ENCODE results near the gene UMAD1. TPM values are rescaled to one million over a fixed set of nuclear protein-coding genes. Genes with fewer than 3 reads are reported as not detected.

The UMAD1 gene
- total RNA-seq, 4 donors from 2014 or later, result 5.6 to 13.2 (median 12.1) TPM

- no peak for TF ChIP-seq CTCF (IDR thresholded peaks at IDR 0.05)
- no peak for ATAC-seq (ENCODE audit: low FRiP score)
- DNase-seq (ENCODE audit: low spot score), result no peak
Measured at GRCh38 chr7:7742223-7742622, 101.7 kb downstream of the UMAD1 start.

GRCh38 chr7:7745258-7745657 lies 104.7 kb downstream of the UMAD1 start:
- no peak for DNase-seq (ENCODE audit: low spot score)
- ATAC-seq (ENCODE audit: low FRiP score), result no peak
- TF ChIP-seq CTCF (IDR thresholded peaks at IDR 0.05), result no peak

GRCh38 chr7:7745966-7746365 lies 105.4 kb downstream of the UMAD1 start:
- ATAC-seq (ENCODE audit: low FRiP score) (no peak), DNase-seq (ENCODE audit: low spot score) (no peak)
- no peak for TF ChIP-seq CTCF (IDR thresholded peaks at IDR 0.05)

DNA sequence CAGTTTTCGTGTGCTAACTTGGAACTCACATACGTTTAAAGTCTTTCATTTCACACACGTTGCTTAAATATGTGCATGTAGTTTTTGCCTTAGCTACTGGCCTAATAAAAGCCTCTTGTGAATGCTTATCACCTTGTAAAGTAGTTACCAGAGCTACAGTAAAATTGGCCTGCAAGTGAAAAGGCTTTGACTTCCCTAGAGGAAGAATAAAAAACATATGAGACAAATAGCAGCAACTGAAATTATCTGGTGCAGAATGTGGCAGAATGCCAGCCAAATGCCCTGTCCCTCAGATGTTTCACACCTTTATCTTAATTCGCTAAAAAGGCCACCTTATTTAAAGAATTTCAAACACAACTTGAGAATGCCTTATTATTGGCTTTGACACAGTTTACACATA lies 105.9 kb downstream of the UMAD1 start:
- no peak for DNase-seq (ENCODE audit: low spot score)
- no peak for TF ChIP-seq CTCF (IDR thresholded peaks at IDR 0.05)
- ATAC-seq (ENCODE audit: low FRiP score), result no peak

DNA sequence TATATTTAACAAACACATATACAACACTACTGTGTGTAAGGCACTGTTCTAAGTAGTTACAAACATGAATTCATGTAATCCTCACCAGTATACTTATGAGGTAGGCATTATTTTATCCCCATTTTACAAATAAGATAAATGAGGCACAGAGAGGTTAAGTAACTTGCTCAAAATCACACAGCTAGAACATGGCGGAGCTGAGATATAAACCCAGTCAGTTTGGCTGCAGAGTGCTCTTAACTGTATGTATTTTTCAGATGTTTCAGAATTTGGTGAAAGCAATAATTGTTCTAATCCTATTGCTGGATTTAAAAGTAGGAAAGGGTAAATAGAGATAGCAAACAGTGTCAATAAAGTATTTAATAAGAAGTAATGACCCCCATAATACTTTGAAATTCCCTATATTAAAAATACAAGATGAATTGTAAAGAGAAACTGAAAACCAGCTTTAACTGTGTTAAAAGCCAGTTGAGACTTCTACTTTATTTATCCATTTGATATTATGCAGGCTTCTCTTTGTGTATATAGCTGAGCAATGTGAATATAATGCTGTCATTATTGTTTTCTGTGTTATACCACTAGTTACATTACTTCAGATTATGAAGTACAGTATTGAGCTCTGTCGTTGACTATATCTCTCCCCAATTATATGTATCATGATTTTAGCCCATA lies 110.2 kb downstream of the UMAD1 start:
- no peak for DNase-seq (ENCODE audit: low spot score)
- TF ChIP-seq CTCF (IDR thresholded peaks at IDR 0.05), result no peak
- ATAC-seq (ENCODE audit: low FRiP score), result no peak

DNA sequence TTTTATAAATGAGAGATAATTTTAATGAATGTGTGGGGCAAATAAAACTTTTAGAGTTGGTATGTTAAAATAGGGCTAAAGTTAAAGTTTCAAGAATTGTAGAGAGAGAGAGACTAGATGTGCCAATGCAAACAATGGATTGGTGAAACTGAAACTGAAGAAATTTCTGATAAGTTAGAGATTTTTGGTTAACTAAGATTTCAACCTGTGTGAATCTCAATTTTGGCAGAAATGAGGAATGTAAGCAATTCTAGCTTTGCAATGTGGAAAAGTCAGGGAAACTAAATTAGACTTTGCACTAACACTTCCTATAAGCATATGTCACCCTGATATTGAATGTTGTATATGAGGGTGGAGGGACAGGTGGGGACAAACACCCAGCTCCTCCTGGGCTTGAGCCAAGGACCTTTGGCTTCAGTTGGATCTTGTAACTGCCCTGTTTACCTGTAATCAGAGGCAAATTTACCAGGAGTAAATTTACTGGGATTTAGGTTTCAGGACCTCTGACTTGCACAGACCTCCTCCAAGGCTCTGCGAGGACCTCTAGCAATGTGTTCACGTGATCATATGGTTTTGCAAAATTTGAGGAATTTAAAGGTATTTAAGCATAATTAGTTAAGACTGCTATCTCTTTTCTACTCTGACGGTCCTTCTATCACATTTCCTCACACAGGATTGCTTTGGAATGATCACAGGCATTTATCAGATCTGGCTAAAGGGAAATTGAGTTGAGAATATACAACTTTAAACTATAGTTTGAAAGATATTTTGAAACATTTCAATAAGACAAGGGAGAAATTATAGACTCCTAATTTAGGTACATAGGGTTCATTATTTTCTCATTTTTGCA lies 110.9 kb downstream of the UMAD1 start:
- DNase-seq (ENCODE audit: low spot score) (no peak), ATAC-seq (ENCODE audit: low FRiP score) (no peak)
- TF ChIP-seq CTCF (IDR thresholded peaks at IDR 0.05), result no peak

DNA sequence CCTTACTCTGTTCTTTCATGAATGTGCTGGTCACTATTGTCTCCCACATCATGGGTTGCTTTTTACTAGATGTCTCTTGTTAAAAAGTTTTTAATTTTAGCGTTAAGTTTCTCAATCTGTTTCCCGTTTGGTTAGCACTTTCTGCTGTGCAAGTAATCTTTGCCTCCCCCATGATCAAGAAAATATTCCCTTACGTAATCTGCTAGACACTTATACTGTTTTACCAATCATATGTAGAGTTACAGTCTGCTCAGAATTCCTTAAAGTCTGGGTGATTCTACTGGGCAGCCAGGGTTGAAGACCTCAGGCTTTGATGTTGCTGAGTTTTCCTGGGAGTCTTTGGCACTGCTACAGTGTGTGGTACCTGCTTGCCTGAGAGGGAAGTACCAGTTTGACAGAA lies 116.0 kb downstream of the UMAD1 start:
- DNase-seq (ENCODE audit: low spot score), result no peak
- TF ChIP-seq CTCF (IDR thresholded peaks at IDR 0.05), result no peak
- ATAC-seq (ENCODE audit: low FRiP score), result no peak
